Stimulated activated CD8-positive, alpha-beta memory T cell treated with anti-CD3 and anti-CD28 coated beads, Interleukin-15, amount 100 ng/mL, for 24 hours (primary cell): Measurements from ENCODE around the gene KLHL18.
"Not testable (repeated sequence)": the region's sequence is repeated elsewhere in the genome, so short reads cannot be mapped to it uniquely, and the experiment has no call there.

Experiments used
- DNase-seq: peaks from one replicate; pipeline ENCODE4 v3.0.0-alpha.2; 2020; ENCODE audit warnings: low read depth

KLHL18 gene

GRCh38 chr3:47274652-47275051 lies 8.1 kb upstream of the KLHL18 start:
- no peak for DNase-seq

DNA sequence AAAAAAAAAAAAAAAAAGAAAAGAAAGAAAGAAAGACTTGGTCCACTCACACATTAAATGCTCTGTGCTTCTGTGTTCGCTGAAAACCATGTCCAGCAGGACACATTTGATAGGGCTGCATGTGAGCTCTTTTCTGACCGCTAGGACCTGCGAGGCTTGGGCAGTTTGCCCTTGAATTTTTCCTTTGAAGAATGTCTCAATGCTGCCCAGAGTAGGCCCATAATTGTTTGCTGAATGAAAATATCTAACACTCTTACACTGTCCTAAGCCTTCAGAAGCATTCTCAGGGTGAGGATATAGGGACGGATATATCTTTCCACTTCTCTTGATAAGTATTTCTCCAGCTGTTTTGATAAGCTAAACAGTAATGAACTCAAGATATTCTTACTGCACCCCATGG lies 6.2 kb upstream of the KLHL18 start:
- DNase-seq, result no peak

GRCh38 chr3:47280519-47280918 lies 2.2 kb upstream of the KLHL18 start:
- DNase-seq, result no peak

- no peak for DNase-seq
Measured at GRCh38 chr3:47283193-47283537, 421 bp downstream of the KLHL18 start.

- no peak for DNase-seq
Measured at GRCh38 chr3:47283591-47284364, 1.0 kb downstream of the KLHL18 start.

- no peak for DNase-seq
Measured at GRCh38 chr3:47288966-47289910, 6.5 kb downstream of the KLHL18 start.

- no peak for DNase-seq
Measured at GRCh38 chr3:47291158-47291753, 8.5 kb downstream of the KLHL18 start.

- DNase-seq, result not testable (repeated sequence)
Measured at GRCh38 chr3:47291754-47292420, 9.1 kb downstream of the KLHL18 start.

- DNase-seq, result no peak
Measured at GRCh38 chr3:47293822-47294221, 11.1 kb downstream of the KLHL18 start.

DNA sequence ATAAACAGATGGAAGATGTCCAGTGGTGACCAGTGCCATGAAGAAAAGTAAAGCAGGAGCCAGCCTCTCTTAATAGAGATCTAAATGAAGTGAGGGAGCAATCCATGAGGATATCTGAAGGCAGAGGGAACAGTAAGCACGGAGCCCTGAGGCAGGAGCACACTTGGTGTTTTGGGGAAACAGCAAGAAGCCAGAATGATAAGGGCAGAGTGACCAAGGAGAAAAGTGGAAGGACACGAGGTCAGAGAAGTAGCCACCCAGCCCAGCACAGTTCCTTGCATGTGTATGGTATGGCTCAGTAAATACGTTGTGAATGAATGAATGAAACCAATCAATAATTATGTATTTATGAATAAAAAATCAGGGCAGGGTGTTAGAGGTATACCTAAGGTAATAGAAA lies 11.6 kb downstream of the KLHL18 start:
- DNase-seq, result no peak

- no peak for DNase-seq
Measured at GRCh38 chr3:47295322-47295721, 12.6 kb downstream of the KLHL18 start.

DNA sequence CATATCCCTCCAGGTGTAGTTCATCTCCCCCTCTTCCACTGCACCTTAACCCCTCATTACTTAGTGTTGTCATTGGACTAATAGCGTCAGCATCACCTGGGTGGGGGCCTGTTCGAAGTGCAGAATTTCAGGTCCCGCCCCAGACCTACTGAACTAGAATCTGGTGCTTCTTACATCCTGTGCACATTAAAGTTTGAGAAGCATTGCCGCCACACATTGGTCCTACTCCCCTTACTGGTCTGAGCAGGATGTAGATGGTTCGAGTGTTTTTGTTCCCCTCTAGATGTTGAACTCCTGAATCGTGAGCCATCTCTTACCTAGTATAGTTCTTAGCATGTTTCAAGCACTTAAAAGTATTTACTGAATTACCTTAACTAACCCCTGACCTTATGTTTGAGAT lies 13.2 kb downstream of the KLHL18 start:
- no peak for DNase-seq

GRCh38 chr3:47296562-47297302 lies 14.0 kb downstream of the KLHL18 start:
- DNase-seq, result no peak

- no peak for DNase-seq
Measured at GRCh38 chr3:47298439-47298838, 15.7 kb downstream of the KLHL18 start.

- no peak for DNase-seq
Measured at GRCh38 chr3:47299381-47300318, 16.9 kb downstream of the KLHL18 start.

- no peak for DNase-seq
Measured at GRCh38 chr3:47301456-47301855, 18.7 kb downstream of the KLHL18 start.

GRCh38 chr3:47306022-47306421 lies 23.3 kb downstream of the KLHL18 start:
- no peak for DNase-seq

DNA sequence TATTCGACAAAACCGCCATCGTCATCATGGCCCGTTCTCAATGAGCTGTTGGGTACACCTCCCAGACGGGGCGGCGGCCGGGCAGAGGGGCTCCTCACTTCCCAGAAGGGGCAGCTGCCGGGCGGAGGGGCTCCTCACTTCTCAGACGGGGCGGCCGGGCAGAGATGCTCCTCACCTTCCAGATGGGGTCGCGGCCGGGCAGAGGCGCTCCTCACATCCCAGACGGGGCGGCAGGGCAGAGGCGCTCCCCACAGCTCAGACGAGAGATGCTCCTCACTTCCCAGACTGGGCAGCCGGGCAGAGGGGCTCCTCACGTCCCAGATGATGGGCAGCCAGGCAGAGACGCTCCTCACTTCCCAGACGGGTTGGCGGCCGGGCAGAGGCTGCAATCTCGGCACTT lies 26.5 kb downstream of the KLHL18 start:
- DNase-seq, result not testable (repeated sequence)

DNA sequence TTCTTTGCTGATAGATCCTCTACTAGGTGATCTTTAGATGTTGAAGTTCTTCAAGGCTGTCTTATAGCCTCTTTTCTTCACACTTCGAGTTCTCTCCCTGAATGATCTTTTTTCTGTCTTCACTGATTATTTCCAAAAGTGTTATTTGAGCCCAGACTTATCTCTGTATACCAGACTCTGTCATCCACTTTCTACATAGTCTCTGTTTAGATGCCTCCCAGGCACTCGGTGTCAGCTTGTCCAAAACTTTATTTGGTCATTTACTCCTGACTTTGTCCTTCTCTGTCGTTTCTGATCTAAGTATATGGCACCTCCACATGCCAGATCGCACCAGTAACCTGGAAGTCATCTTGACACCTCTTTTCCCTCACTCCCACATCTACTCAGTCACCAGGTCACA lies 27.6 kb downstream of the KLHL18 start:
- no peak for DNase-seq

- no peak for DNase-seq
Measured at GRCh38 chr3:47313341-47314055, 30.8 kb downstream of the KLHL18 start.
